HG03066 (cell line): ENCODE results near the gene MRC2.

Experiments used
- ATAC-seq: cut with Tn5 transposase; IDR thresholded peaks from one replicate; pipeline ENCODE4 v1.9.1; 2021; ENCODE audit warnings: low read depth; ENCODE audit not compliant: unreplicated experiment

The MRC2 gene

GRCh38 chr17:62660629-62661118 is 33.2 kb downstream of the MRC2 start:
- no peak for ATAC-seq

- no peak for ATAC-seq
Measured at GRCh38 chr17:62661337-62661736, 33.9 kb downstream of the MRC2 start.

- ATAC-seq, result no peak
Measured at GRCh38 chr17:62662855-62663254, 35.4 kb downstream of the MRC2 start.

- no peak for ATAC-seq
Measured at GRCh38 chr17:62663304-62663703, 35.8 kb downstream of the MRC2 start.

GRCh38 chr17:62664336-62665120 is 37.1 kb downstream of the MRC2 start:
- no peak for ATAC-seq

GRCh38 chr17:62665599-62665998 is 38.1 kb downstream of the MRC2 start:
- no peak for ATAC-seq

GRCh38 chr17:62666061-62666800 is 38.8 kb downstream of the MRC2 start:
- ATAC-seq, result no peak

- ATAC-seq, result no peak
Measured at GRCh38 chr17:62666801-62667591, 39.5 kb downstream of the MRC2 start.

GRCh38 chr17:62668091-62668804 is 40.8 kb downstream of the MRC2 start:
- no peak for ATAC-seq

- no peak for ATAC-seq
Measured at GRCh38 chr17:62670202-62670821, 42.8 kb downstream of the MRC2 start.

GRCh38 chr17:62671553-62671952 is 44.1 kb downstream of the MRC2 start:
- no peak for ATAC-seq

- no peak for ATAC-seq
Measured at GRCh38 chr17:62672957-62673356, 45.5 kb downstream of the MRC2 start.

GRCh38 chr17:62673614-62674362 is 46.3 kb downstream of the MRC2 start:
- ATAC-seq, result no peak

- no peak for ATAC-seq
Measured at GRCh38 chr17:62674363-62674739, 46.9 kb downstream of the MRC2 start.

- ATAC-seq, result no peak
Measured at GRCh38 chr17:62674841-62675240, 47.4 kb downstream of the MRC2 start.

- no peak for ATAC-seq
Measured at GRCh38 chr17:62675260-62675659, 47.8 kb downstream of the MRC2 start.

GRCh38 chr17:62675701-62676100 is 48.2 kb downstream of the MRC2 start:
- no peak for ATAC-seq

- ATAC-seq, result no peak
Measured at GRCh38 chr17:62676231-62676943, 48.9 kb downstream of the MRC2 start.
